Smooth muscle cell (in vitro differentiated cells): ENCODE results near the gene TMEM63A. TPM values are rescaled to one million over a fixed set of nuclear protein-coding genes. Genes with fewer than 3 reads are reported as not detected.

ENCODE experiments used
- DNase-seq: peaks from one replicate; lab custom pipeline; 2025; ENCODE audit not compliant: unreplicated experiment; lab: John Stamatoyannopoulos, UW
- H2AFZ ChIP-seq: fragments of 200-600 bp; sonication (generic); 2 replicates; pipeline ENCODE4 v1.6.0; 2016; ENCODE audit warnings: antibody characterized with exemption, low read depth, mild to moderate bottlenecking
- H3F3A ChIP-seq: fragments of 200-600 bp; sonication (generic); 2 replicates; pipeline ENCODE4 v1.6.0; 2017; ENCODE audit warnings: antibody characterized with exemption, low read depth
- H3K27ac ChIP-seq: fragments of 200-600 bp; sonication (generic); 2 replicates; pipeline ENCODE4 v1.5.1; 2016; ENCODE audit warnings: low read depth, mild to moderate bottlenecking
- H3K27me3 ChIP-seq: fragments of 200-600 bp; sonication (generic); 2 replicates; pipeline ENCODE4 v1.6.1; 2016; ENCODE audit warnings: low read depth, mild to moderate bottlenecking
- H3K36me3 ChIP-seq: fragments of 200-600 bp; sonication (generic); 2 replicates; pipeline ENCODE4 v1.5.1; 2016; ENCODE audit warnings: low read depth
- H3K4me1 ChIP-seq: fragments of 200-600 bp; sonication (generic); 2 replicates; pipeline ENCODE4 v1.5.1; 2016; ENCODE audit warnings: low read depth
- H3K4me2 ChIP-seq: fragments of 200-600 bp; sonication (generic); 2 replicates; pipeline ENCODE4 v1.6.0; 2016; ENCODE audit warnings: mild to moderate bottlenecking
- H3K4me3 ChIP-seq: fragments of 200-600 bp; sonication (generic); 2 replicates; pipeline ENCODE4 v1.5.1; 2016; ENCODE audit warnings: mild to moderate bottlenecking
- H3K79me2 ChIP-seq: fragments of 200-600 bp; sonication (generic); 2 replicates; pipeline ENCODE4 v1.6.0; 2016; ENCODE audit warnings: low read depth, mild to moderate bottlenecking
- H3K9ac ChIP-seq: fragments of 200-600 bp; sonication (generic); 2 replicates; pipeline ENCODE4 v1.6.0; 2016; ENCODE audit warnings: low read depth
- H3K9me3 ChIP-seq: fragments of 200-600 bp; sonication (generic); replicated peaks from 2 replicates; pipeline ENCODE4 v1.5.1; 2016; ENCODE audit warnings: low read depth
- H4K20me1 ChIP-seq: fragments of 200-600 bp; sonication (generic); 2 replicates; pipeline ENCODE4 v1.6.0; 2016; ENCODE audit warnings: low read depth
- WGBS: methylation state at CpG from one replicate; pipeline ENCODE4 v1.1.7; 2016; ENCODE audit warnings: low lambda C conversion rate; 5-methylcytosine and 5-hydroxymethylcytosine counted together
- polyA plus RNA-seq: library from polyadenylated mRNA; unstranded; fragments of >200 nt; fragmentation: Nextera tagmentation; extraction: Ambion mirVana; gene quantifications from 2 replicates; pipeline ENCODE4 v1.2.1, GENCODE V29; 2016
- total RNA-seq: library from RNA; depleted of rRNA; stranded (reverse); fragments of >200 nt; gene quantifications from 2 replicates; pipeline ENCODE4 v1.2.3, GENCODE V29; 2014
- TF ChIP-seq, protein P1 (sequence below): fragments of 200-600 bp; sonication (generic); IDR thresholded peaks from 2 replicates; pipeline ENCODE4 v1.5.1; 2017; ENCODE audit warnings: borderline replicate concordance, mild to moderate bottlenecking, antibody characterized with exemption; ENCODE audit not compliant: insufficient read depth, poor library complexity, severe bottlenecking

Gene TMEM63A
- total and polyA plus RNA-seq, 2 experiments from 2014 or later: 10.9 to 12.0 TPM

DNA sequence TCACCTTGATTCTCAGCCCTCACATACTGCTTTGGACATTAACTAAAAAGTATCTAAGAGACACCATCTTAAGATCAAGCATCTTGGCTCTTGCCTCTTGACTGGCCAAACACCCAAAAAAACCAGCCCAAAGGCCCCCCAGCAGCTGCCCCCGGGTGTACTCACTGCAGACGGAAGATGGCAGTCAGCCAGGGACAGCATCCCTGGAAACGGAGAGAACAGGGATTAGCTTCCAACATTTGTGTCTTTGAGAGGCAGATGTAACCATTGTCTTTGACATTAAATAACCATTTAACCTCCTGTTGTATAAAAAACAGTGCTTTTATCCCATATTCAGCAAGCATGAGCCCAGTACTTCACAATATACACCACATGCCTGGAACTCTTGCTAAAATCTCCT, 11.3 kb downstream of the TMEM63A start:
- WGBS: 83% methylated on average over 3 of the region's 3 CpGs
- Histone ChIP-seq H3F3A (no peaks in the 10 kb centered on the region), H3K9ac (no peak overlapping the region), H3K27me3 (no peaks in the 10 kb centered on the region), H3K36me3 (peaks cover 3% of the 10 kb centered on the region), H3K4me2 (no peak overlapping the region), H3K4me1 (no peaks in the 10 kb centered on the region), H3K27ac (no peak overlapping the region), H3K79me2 (no peaks in the 10 kb centered on the region), H3K9me3 (no peaks in the 10 kb centered on the region), H4K20me1 (peaks cover 22% of the 10 kb centered on the region), H2AFZ (no peak overlapping the region), H3K4me3 (no peak overlapping the region)
- TF ChIP-seq, protein P1, sequence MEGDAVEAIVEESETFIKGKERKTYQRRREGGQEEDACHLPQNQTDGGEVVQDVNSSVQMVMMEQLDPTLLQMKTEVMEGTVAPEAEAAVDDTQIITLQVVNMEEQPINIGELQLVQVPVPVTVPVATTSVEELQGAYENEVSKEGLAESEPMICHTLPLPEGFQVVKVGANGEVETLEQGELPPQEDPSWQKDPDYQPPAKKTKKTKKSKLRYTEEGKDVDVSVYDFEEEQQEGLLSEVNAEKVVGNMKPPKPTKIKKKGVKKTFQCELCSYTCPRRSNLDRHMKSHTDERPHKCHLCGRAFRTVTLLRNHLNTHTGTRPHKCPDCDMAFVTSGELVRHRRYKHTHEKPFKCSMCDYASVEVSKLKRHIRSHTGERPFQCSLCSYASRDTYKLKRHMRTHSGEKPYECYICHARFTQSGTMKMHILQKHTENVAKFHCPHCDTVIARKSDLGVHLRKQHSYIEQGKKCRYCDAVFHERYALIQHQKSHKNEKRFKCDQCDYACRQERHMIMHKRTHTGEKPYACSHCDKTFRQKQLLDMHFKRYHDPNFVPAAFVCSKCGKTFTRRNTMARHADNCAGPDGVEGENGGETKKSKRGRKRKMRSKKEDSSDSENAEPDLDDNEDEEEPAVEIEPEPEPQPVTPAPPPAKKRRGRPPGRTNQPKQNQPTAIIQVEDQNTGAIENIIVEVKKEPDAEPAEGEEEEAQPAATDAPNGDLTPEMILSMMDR: no peak
- DNase-seq: no peak

DNA sequence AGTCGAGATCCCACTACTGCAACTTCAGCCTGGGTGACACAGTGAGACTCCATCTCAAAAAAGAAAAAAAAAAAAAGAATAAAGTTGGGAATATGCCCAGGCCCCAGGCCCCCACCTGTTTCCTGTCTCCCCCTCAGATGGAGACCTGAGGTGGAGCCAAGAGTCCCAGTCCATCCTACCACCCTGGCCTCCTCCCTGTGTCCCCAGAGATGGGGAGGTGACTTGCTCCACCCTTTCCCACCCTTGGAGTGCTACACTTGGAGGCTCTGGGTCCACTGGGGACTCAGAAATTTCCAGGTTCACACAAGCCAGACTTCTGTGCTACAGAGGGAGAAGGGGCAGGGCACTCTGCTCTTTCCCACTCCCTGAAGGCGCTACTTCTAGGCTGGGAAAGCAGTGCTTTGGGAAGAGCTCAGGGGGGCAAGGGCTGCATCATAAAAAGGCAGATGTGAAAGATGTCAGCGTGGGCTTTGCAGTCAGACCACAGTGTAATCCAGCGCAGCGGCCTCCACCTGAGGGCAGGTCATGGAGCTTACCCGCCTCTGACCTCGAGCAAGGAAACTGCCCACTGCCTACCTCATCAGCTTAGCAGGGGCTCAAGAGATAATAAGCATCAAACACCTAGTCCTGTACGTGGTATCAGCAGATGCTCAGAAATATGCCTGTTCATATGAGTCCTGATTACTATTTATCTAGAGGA, 13.4 kb downstream of the TMEM63A start:
- Histone ChIP-seq H2AFZ (no peak overlapping the region), H3K27me3 (no peaks in the 10 kb centered on the region), H3F3A (peaks cover 18% of the 10 kb centered on the region), H3K9me3 (no peaks in the 10 kb centered on the region), H3K79me2 (no peaks in the 10 kb centered on the region), H3K4me1 (no peaks in the 10 kb centered on the region), H3K9ac (no peak overlapping the region), H3K27ac (no peak overlapping the region), H3K36me3 (peaks cover 3% of the 10 kb centered on the region), H3K4me3 (no peak overlapping the region), H4K20me1 (peaks cover 16% of the 10 kb centered on the region), H3K4me2 (no peak overlapping the region)
- DNase-seq: no peak
- TF ChIP-seq, protein P1: no peak
- WGBS: 94% methylated on average over 8 of the region's 8 CpGs

DNA sequence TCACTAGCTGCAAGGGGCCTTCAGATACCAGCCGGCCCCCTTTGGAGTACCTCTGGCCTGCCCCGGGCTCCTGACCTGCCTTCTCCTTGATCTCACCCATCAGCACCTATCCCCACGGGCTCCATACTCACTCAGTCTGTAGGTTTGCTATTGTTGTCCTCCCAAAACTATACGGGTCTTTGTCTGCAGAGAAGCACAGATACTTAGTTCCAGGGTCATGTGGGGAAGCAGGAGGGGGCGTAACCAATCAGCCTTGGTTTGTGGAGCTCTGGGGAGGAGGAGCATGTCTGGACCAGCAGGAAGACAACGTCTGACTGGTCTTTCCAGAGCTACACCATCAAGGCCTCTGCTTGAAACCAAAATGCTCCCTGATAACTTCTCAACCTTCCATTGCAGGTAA, 15.2 kb downstream of the TMEM63A start:
- peaks cover 6% of the 10 kb centered on the region for H4K20me1 ChIP-seq
- no peak overlapping the region for H3K4me2 ChIP-seq
- H3K27me3 ChIP-seq: no peaks in the 10 kb centered on the region
- no peaks in the 10 kb centered on the region for H3K79me2 ChIP-seq
- 86% methylated on average over 6 of the region's 6 CpGs for WGBS
- H3K4me3 ChIP-seq: no peak overlapping the region
- H3K36me3 ChIP-seq: peaks cover 3% of the 10 kb centered on the region
- TF ChIP-seq, protein P1: no peak
- H3K27ac ChIP-seq: no peak overlapping the region
- no peak overlapping the region for H2AFZ ChIP-seq
- peaks cover 18% of the 10 kb centered on the region for H3F3A ChIP-seq
- no peak overlapping the region for H3K9ac ChIP-seq
- H3K9me3 ChIP-seq: no peaks in the 10 kb centered on the region
- DNase-seq: no peak
- H3K4me1 ChIP-seq: no peaks in the 10 kb centered on the region
